ENCODE results near the gene GRK2.
"Not testable (repeated sequence)": the region's sequence is repeated elsewhere in the genome, so short reads cannot be mapped to it uniquely, and the experiment has no call there.

The GRK2 gene

DNA sequence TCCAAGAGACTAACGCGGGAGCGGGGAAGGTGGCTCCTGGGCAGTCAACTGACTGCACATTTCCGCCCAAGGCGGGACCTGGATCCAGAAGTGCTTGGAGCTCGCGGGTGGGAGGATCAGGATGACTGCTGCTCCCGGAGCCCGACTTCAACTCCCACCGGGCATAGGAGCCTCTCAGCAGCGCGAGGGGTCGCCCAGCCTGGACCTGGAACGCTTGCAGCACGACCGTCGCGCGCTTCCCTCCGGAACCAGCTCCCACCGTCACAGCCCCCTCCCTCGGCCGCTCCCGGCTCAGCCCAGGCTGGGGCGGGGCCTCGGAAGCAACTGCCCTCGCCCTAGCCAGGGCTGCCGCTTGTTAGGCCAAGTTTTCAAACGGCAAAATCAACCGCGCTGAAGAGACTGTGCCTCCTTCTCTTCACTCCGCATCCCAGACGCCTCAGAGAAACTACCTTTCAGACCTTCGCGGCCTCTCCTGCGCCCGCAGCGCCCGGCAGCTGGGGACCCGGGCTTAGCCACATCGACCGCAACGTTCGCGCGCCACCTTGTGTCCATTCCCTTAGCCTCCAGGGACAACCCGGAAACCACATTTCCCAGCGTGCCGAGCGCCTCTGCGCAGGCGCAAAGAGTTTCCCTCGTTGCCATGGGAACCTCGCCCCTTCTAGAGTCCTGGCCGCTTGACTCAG, 51.1 kb downstream of the GRK2 start:
- peak; percentile 99 for DNase-seq

DNA sequence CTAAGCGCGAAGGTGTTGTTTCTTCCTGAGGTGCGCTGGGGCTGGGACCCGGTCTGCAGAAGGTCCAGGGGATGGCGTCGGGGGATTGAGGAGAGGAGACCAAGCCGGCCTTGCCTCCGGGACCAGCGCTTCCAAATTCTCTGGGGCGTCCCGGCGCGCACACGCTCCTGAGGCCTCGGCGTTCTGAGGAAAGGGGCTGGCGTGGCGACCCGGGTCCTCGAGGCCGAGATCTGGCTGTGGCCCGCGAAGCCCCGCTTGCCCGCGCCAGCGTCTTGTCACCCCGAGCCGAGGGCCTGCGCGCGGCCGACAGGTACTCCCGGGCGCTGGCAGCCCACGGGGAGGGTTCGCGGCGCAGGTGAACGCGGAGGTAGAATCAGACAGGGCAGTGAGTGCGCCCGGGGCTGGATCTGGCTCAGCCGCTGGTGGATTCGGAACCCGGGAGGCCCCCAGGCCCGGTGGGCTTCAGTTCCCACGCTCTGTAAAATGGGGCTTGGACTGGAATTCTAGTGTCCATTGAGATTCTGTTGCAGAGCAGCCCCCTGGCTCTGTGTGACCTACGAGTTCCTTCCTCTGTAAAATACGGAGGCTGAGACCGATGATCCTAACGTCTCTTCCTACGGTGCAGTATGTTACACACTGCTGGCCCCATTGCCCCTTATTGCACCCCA, 51.7 kb downstream of the GRK2 start:
- peak; percentile 55 for DNase-seq

DNA sequence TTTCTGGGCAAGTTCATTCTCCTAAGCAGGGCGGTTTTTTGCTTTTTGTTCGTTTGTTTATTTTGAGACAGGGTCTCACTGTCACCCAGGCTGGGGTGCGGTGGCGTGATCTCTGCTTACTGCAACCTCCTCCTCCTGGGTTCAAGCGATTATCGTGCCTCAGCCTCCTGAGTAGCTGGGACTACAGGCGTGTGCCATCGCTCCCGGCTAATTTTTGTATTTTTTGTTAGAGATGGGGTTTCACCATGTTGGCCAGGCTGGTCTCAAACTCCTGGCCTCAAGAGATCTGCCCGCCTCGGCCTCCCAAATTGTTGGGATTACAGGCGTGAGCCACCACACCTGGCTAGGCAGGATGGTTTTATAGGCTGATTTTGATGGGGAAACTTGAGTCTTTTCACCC, 52.6 kb downstream of the GRK2 start:
- not testable (repeated sequence) for DNase-seq

DNA sequence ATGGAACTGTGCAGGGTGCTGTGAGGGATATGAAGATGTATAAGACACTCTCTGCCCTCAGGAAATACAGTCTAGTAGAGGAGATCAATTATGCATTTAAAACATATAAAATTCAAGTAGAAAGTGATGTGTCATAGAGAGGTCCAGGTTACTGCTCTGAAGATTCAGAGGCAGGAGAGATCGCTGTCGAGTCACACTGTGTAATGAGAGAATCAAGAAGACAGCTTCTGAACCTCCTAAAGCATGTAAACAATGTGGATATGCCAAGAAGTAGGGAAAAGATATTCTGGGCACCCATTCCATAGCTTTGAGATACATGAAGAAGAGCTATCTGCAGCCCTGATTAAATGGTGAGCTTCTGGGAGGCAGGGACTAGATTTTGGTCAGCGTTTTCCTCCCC, 53.7 kb downstream of the GRK2 start:
- no peak for DNase-seq

DNA sequence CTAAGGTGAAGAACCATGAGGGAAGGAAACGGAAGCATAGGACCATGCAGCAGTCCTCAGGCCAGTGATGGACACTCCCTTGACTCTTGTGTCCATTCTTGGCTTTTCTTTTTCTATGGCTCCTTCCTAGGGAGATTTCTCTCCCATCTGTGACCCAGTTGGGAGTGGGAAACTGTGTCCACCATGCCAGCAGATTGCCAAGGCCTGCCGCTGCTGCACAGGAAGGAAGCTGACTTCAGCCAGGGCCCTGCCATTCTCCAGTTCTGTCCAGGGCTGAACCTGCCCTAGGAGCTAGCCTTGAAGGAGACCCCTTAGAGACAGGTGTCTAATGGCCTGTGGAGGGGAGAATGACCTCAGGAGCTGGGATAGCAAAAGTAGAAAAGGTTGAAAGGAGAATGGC, 54.4 kb downstream of the GRK2 start:
- DNase-seq, result no peak

DNA sequence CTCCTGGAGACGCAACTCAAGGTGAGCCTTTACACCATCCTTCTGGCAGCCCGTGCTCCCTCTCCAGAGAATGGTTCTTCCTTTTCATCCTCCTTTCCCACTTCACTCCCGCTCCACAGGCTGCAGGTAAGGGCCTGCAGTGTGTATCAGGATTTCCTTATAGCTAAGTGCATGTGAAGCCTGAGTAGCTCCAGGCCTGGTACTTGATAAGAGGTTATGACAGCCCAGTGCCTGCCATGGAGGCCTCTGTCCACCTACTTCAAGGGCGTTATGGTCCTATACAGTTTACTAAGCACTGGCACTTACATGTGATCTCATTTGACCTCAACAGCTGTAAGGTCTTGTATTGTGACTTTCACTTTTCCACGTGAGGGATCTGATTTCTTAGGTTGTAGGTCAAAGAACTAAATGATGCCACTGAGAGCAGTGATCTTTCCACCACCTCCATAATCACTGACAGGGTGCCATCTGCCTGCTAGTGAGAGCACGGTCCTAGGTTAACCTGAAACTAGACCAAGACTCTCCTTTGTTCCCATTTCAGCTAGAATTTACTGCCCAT, 55.1 kb downstream of the GRK2 start:
- no peak for DNase-seq

DNA sequence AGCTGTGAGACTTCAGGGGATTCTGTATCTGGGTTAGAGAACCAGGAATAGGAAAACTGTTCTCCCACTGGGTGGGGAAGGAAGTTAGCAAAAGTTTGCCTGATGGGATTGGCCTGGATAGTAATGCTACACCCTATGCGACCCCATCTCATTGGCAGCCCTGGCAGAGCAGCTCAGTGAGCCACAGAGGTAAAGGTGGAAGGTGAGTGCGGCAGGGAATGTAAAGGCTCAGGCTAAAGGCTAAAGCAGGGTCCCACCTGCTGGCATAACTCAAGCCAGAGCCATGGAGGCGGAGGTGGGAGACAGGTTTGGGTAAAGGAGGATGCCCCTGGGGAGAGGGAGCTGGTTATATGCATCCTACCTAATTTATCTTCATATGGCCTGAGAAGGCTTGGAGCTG, 55.8 kb downstream of the GRK2 start:
- no peak for DNase-seq

DNA sequence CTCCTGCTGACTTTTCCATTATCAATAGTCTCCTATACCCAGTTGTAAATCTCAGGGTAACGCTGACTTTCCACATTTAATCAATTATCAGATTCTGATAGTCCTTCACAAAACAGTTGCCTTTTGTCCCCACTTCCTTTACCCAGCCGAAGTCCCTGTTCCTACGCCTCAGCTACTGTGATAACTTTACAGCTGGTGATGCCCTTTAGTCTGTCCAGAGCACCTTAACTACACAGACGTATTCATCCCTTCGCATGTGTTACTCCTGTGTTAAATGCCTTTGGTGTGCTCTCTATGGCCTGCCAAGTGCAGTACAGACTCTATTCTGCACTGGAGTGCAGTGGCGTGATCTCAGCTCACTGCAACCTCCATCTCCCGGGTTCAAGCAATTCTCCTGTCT, 57.3 kb downstream of the GRK2 start:
- no peak for DNase-seq

DNA sequence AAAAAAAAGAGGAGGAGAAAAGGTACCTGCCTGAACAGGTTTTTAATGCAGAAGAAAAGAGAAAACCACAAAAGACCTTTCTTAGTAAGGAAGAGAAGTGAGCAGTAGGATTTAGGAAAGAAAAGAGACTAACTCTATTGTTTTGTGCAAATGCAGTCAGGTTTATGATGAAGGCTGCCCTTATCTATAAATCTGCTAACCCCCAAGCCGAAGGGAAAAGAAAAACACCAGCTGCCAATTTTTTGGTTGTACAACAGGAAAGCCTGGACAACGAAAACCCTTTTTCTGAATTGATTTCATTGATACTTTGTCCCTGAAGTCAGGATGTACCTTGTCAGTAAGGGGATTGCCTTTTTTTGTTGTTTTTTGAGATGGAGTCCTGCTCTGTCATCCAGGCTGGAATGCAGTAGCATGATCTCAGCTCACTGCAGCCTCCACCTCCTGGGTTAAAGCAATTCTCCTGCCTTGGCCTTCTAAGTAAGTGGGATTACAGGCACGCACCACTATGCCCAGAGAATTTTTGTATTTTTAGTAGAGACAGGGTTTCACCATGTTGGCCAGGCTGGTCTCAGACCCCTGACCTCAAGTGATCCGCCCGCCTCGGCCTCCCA, 65.9 kb downstream of the GRK2 start:
- no peak for DNase-seq

Data from NCI-H510A treated with DMSO at 0.1 percent for 48 hours (cell line).